Activated CD4-positive, alpha-beta T cell treated with anti-CD3 and anti-CD28 coated beads for 36 hours (primary cell): ENCODE measurements around the gene LAMB4. TPM values are rescaled to one million over a fixed set of nuclear protein-coding genes. Genes with fewer than 3 reads are reported as not detected.

Experiments used
- ATAC-seq: fragments of 200-7000 bp; cut with Tn5 transposase; one replicate; pipeline ENCODE4 v1.10.0; 2021; ENCODE audit warnings: mild to moderate bottlenecking, moderate library complexity
- CTCF ChIA-PET: fragments of 350-600 bp; sonication (Branson Sonifier 250); formaldehyde crosslinking; loops from one replicate; lab custom pipeline; 2021; ENCODE audit warnings: antibody characterized with exemption; lab: Charles Lee
- POLR2A ChIA-PET: fragments of 350-600 bp; sonication (Branson Sonifier 250); formaldehyde crosslinking; loops from one replicate; lab custom pipeline; 2021; ENCODE audit warnings: antibody characterized with exemption, inconsistent platforms; lab: Charles Lee
- DNase-seq: peaks from one replicate; pipeline ENCODE4 v3.0.0-alpha.2; 2020
- H3K27ac Mint-ChIP-seq: one replicate; pipeline ENCODE4 v1.8.0; 2021; ENCODE audit warnings: mixed read lengths
- H3K27me3 Mint-ChIP-seq: one replicate; pipeline ENCODE4 v1.8.0; 2021; ENCODE audit warnings: mixed read lengths
- H3K36me3 Mint-ChIP-seq: one replicate; pipeline ENCODE4 v1.8.0; 2021; ENCODE audit warnings: low read depth, mixed read lengths
- H3K4me1 Mint-ChIP-seq: one replicate; pipeline ENCODE4 v1.8.0; 2021; ENCODE audit warnings: mixed read lengths
- H3K4me3 Mint-ChIP-seq: one replicate; pipeline ENCODE4 v1.8.0; 2021; ENCODE audit warnings: mild to moderate bottlenecking, moderate library complexity, mixed read lengths
- H3K9me3 Mint-ChIP-seq: one replicate; pipeline ENCODE4 v1.8.0; 2021; ENCODE audit warnings: low read depth, mixed read lengths
- intact Hi-C, 2 experiments: fragments of 100-400 bp; cut with DNase I in 1 of 2; cut with micrococcal nuclease in 1 of 2; formaldehyde crosslinking; loops; one replicate each; pipeline versions ENCODE4 v1.14.2 to v1.15.1; 2022 to 2024; cut with DNase I, micrococcal nuclease
- total RNA-seq, 2 experiments: library from RNA; stranded (reverse); gene quantifications; one replicate each; pipeline ENCODE4 v1.2.3, GENCODE V29; 2021

Gene LAMB4
- total RNA-seq, 2 experiments from 2014 or later: not detected

DNA sequence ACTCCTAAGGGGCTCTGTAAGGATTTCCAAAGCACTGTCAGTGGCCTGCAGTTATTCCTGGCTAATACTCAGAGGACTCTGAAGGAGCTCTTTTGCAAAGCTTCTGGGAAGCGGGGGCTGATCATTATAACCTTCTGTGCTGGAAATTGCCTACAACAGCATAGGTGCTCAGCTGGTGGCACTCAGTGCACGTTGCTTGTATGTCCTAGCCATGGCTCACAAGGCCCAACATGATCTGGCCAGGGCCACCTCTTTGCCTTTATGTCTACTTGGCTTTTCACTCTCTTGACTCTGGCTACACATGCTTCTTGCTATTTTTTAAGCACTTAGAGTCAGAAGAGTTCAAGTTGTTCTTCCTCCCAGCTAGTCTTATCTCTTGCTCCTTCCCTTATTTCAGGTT is 17.5 kb downstream of the LAMB4 start:
- DNase-seq (no peak), ATAC-seq (no peak)
- ChIA-PET POLR2A (interaction anchor here (0.5 kb wide), 1 partner anchor 33 kb away, joined by 3 read pairs; no protein-coding TSS in a partner anchor), CTCF (interaction anchor here (0.7 to 2.9 kb wide), 3 partner anchors 10 to 340 kb away, joined by 4 to 40 read pairs (median 7); no protein-coding TSS in a partner anchor)
- intact Hi-C loops: no loop called here
- Mint-ChIP-seq H3K4me1 (no peaks in the 10 kb centered on the region), H3K27ac (no peak overlapping the region), H3K27me3 (peaks cover 4% of the 10 kb centered on the region), H3K4me3 (no peak overlapping the region), H3K9me3 (no peaks in the 10 kb centered on the region), H3K36me3 (no peaks in the 10 kb centered on the region)

DNA sequence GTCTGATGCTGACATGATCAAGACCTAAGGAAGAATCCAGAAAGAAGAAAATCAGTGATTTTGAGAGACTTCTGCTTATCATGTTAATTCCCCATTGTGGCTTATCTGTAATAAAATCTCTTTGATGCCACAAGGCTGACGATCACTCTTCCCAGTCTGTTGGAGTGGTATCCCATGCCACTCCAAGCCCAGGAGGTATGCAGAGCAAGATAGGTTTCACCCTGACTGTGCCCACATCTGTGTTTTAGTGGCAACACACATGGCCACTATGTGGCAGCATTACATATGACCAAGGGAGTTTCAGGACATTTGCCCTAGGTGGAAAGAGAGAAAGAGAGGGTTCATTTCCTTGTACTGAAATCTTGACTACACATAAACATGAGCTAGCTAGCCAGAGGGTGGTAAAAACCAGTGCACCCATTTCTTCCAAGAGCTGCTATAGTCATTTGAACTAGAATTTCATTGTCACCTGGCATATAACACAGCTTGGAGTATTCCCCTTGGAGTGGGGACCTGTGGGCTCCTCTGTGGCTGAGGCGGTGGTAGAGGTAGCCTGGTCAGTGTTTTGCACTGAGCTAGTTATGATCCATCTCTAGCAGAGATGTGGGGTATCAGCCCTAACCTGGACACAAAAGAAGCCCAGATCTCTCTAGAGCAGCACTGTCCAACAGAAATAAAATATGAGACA is 20.8 kb downstream of the LAMB4 start:
- H3K36me3 Mint-ChIP-seq: no peaks in the 10 kb centered on the region
- no peaks in the 10 kb centered on the region for H3K4me1 Mint-ChIP-seq
- H3K27ac Mint-ChIP-seq: no peak overlapping the region
- ATAC-seq: peak; percentile 72
- ChIA-PET POLR2A (no interaction called here), CTCF (interaction anchor here (0.6 to 3.1 kb wide), 3 partner anchors 32 to 295 kb away, joined by 3 to 10 read pairs (median 3); no protein-coding TSS in a partner anchor)
- H3K9me3 Mint-ChIP-seq: no peaks in the 10 kb centered on the region
- no peaks in the 10 kb centered on the region for H3K27me3 Mint-ChIP-seq
- intact Hi-C loops: loop anchor here (1.0 kb wide), 1 partner anchor 37 kb away; no protein-coding TSS in a partner anchor
- H3K4me3 Mint-ChIP-seq: no peak overlapping the region
- peak; percentile 37 for DNase-seq

DNA sequence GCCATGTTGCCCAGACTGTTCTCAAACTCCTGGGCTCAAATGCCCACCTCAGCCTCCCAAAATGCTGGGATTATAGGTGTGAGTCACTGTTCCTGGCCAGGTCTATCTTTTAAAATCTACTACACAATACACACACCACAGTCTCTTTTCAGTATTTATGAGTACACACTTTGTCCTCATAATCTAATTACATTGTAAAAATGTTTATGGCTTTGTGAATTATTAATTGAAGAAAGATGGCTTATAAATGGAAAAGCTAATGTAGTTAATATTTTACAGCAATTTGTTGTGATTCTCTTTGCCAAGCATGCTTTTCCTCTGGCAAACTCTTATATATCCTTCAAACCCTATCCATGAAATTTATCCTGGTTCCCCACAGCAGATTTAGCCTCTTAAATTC is 22.0 kb downstream of the LAMB4 start:
- no peak overlapping the region for H3K4me3 Mint-ChIP-seq
- no peaks in the 10 kb centered on the region for H3K9me3 Mint-ChIP-seq
- ChIA-PET CTCF (interaction anchor here (3.1 kb wide), 1 partner anchor 37 kb away, joined by 10 read pairs; no protein-coding TSS in a partner anchor), POLR2A (no interaction called here)
- intact Hi-C loops: no loop called here
- no peak for ATAC-seq
- no peak for DNase-seq
- no peak overlapping the region for H3K27ac Mint-ChIP-seq
- no peaks in the 10 kb centered on the region for H3K27me3 Mint-ChIP-seq
- H3K36me3 Mint-ChIP-seq: no peaks in the 10 kb centered on the region
- no peaks in the 10 kb centered on the region for H3K4me1 Mint-ChIP-seq

DNA sequence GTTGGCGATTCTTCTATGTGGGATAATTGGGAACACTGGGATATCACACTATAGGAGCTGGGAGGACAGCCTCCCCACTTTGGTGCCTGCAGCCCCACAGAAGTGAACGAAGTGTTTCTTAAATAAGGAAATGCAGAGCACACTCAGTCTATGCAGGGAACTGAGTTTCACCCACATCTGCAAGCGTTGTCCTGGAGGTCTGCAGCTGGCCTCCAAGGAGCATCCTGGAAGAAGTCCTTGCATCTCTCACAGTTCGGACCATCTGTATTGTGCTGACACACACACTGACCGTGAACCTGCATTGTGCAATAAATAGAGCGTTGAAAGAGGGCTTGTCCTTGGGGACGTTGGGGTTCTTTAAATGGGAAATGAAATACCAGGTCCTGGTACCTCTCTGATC is 25.8 kb downstream of the LAMB4 start:
- ChIA-PET CTCF (interaction anchor here (1.0 kb wide), 1 partner anchor 31 kb away, joined by 3 read pairs; no protein-coding TSS in a partner anchor), POLR2A (no interaction called here)
- DNase-seq (no peak), ATAC-seq (no peak)
- Mint-ChIP-seq H3K9me3 (no peaks in the 10 kb centered on the region), H3K4me3 (no peak overlapping the region), H3K36me3 (no peaks in the 10 kb centered on the region), H3K4me1 (no peaks in the 10 kb centered on the region), H3K27ac (no peak overlapping the region), H3K27me3 (no peaks in the 10 kb centered on the region)
- intact Hi-C loops: no loop called here

GRCh38 chr7:108103558-108104298 is 26.4 kb downstream of the LAMB4 start:
- no peaks in the 10 kb centered on the region for H3K4me1 Mint-ChIP-seq
- H3K4me3 Mint-ChIP-seq: no peak overlapping the region
- no peaks in the 10 kb centered on the region for H3K9me3 Mint-ChIP-seq
- DNase-seq (no peak), ATAC-seq (no peak)
- no peaks in the 10 kb centered on the region for H3K36me3 Mint-ChIP-seq
- H3K27me3 Mint-ChIP-seq: peaks cover 4% of the 10 kb centered on the region
- intact Hi-C loops: no loop called here
- POLR2A ChIA-PET: no interaction called here
- H3K27ac Mint-ChIP-seq: no peak overlapping the region
- CTCF ChIA-PET: no interaction called here

- no peaks in the 10 kb centered on the region for H3K36me3 Mint-ChIP-seq
- CTCF ChIA-PET: no interaction called here
These were observed 27.4 kb downstream of the LAMB4 start for GRCh38 chr7:108102671-108103312.

GRCh38 chr7:108101759-108102158 is 28.4 kb downstream of the LAMB4 start:
- no peak overlapping the region for H3K4me3 Mint-ChIP-seq
- no peaks in the 10 kb centered on the region for H3K4me1 Mint-ChIP-seq
- ATAC-seq (no peak), DNase-seq (no peak)
- intact Hi-C loops: no loop called here
- POLR2A ChIA-PET: no interaction called here
- no peaks in the 10 kb centered on the region for H3K36me3 Mint-ChIP-seq
- H3K27ac Mint-ChIP-seq: no peak overlapping the region
- H3K9me3 Mint-ChIP-seq: no peaks in the 10 kb centered on the region
- CTCF ChIA-PET: interaction anchor here (1.3 kb wide), 1 partner anchor 44 kb away, joined by 3 read pairs; no protein-coding TSS in a partner anchor
- peaks cover 4% of the 10 kb centered on the region for H3K27me3 Mint-ChIP-seq

More at GRCh38 chr7:108102671-108103312, 27.4 kb downstream of the LAMB4 start:
- DNase-seq: no peak
- ATAC-seq: no peak
- no peaks in the 10 kb centered on the region for H3K9me3 Mint-ChIP-seq
- H3K4me1 Mint-ChIP-seq: no peaks in the 10 kb centered on the region
- no peak overlapping the region for H3K27ac Mint-ChIP-seq
- peaks cover 4% of the 10 kb centered on the region for H3K27me3 Mint-ChIP-seq
- intact Hi-C loops: no loop called here
- POLR2A ChIA-PET: no interaction called here
- H3K4me3 Mint-ChIP-seq: no peak overlapping the region

DNA sequence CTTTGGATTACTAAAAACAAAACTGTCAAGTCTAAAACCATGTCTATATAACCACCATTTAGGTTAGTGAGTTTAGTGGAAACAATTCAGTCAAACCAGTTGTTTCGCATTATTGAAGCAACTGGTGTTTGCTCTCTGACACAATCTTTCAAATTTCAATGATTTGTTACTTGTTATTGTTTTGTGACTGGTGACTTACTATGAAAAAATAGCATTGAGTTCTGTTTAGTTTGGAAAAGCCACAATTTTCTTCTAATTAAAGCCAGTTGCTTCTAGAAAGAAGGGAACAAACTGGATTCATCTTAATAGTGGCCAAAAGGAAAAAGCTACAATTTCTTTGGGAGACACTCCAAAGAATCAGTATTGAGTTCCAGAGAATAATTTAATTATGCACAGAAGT is 30.4 kb downstream of the LAMB4 start:
- Mint-ChIP-seq H3K4me3 (no peak overlapping the region), H3K27me3 (peaks cover 10% of the 10 kb centered on the region), H3K27ac (no peak overlapping the region), H3K4me1 (no peaks in the 10 kb centered on the region), H3K9me3 (no peaks in the 10 kb centered on the region), H3K36me3 (no peaks in the 10 kb centered on the region)
- DNase-seq (no peak), ATAC-seq (no peak)
- ChIA-PET POLR2A (no interaction called here), CTCF (no interaction called here)
- intact Hi-C loops: no loop called here

- intact Hi-C loops: no loop called here
- Mint-ChIP-seq H3K4me3 (no peak overlapping the region), H3K4me1 (no peaks in the 10 kb centered on the region), H3K36me3 (no peaks in the 10 kb centered on the region), H3K9me3 (no peaks in the 10 kb centered on the region), H3K27ac (no peak overlapping the region), H3K27me3 (peaks cover 10% of the 10 kb centered on the region)
- DNase-seq (no peak), ATAC-seq (no peak)
- ChIA-PET POLR2A (no interaction called here), CTCF (no interaction called here)
These were observed 32.5 kb downstream of the LAMB4 start for GRCh38 chr7:108097703-108098102.

GRCh38 chr7:108096996-108097395 is 33.2 kb downstream of the LAMB4 start:
- ATAC-seq: no peak
- Mint-ChIP-seq H3K36me3 (no peaks in the 10 kb centered on the region), H3K4me3 (no peak overlapping the region), H3K4me1 (no peaks in the 10 kb centered on the region), H3K27me3 (peaks cover 10% of the 10 kb centered on the region), H3K9me3 (no peaks in the 10 kb centered on the region), H3K27ac (no peak overlapping the region)
- CTCF ChIA-PET: interaction anchor here (1.0 kb wide), 1 partner anchor 87 kb away, joined by 3 read pairs; no protein-coding TSS in a partner anchor
- no peak for DNase-seq
- intact Hi-C loops: no loop called here
- POLR2A ChIA-PET: no interaction called here

DNA sequence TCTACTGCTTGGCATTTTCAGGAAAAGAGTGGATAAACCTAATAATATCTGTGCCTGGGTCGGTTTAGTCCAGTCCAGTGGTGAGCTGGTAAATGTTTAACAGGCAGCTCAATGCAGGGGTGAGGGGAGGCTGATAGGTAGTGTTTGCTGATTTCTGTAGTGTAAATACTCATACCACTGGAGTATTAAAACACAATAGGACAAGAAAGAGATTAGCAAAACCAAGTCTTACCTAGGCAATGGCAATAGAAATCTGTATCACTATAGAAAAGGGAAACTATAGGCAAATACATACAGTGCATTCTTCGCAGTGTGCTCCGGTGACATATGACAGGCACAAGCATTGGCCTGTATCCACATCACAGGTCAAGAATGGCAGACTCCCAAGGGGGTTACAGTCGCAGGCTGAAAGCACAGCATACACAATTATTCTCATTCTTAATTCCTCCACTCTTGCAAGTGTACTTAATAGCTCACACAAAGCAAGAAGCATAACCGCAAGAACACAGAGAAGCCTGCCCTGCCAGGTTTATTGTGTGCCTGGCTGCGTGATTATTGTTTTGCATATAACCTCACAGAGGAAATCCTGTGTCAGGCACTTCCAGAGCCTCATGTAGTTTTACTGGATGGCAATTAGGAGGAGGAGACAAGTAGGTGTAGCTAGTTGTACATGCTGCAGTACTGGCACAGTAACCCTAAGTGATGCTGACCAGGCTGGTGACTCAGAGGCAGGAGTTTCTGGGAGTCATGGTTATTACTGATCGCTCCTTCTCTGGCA is 35.0 kb downstream of the LAMB4 start:
- intact Hi-C loops: no loop called here
- CTCF ChIA-PET: interaction anchor here (0.6 to 1.6 kb wide), 4 partner anchors 12 to 323 kb away, joined by 3 to 5 read pairs (median 4); no protein-coding TSS in a partner anchor
- no peaks in the 10 kb centered on the region for H3K4me1 Mint-ChIP-seq
- no peak overlapping the region for H3K27ac Mint-ChIP-seq
- POLR2A ChIA-PET: no interaction called here
- H3K9me3 Mint-ChIP-seq: no peaks in the 10 kb centered on the region
- no peaks in the 10 kb centered on the region for H3K36me3 Mint-ChIP-seq
- no peak overlapping the region for H3K4me3 Mint-ChIP-seq
- ATAC-seq: no peak
- peaks cover 10% of the 10 kb centered on the region for H3K27me3 Mint-ChIP-seq
- no peak for DNase-seq
